Spleen (tissue), 11 donors: ENCODE data around the gene ZYG11B. TPM values are rescaled to one million over a fixed set of nuclear protein-coding genes. Genes with fewer than 3 reads are reported as not detected.
"Not testable (repeated sequence)": the region's sequence is repeated elsewhere in the genome, so short reads cannot be mapped to it uniquely, and the experiment has no call there.

Experiments
- DNase-seq: peaks from one replicate; pipeline ENCODE4 v3.0.0-alpha.2; 2020
- H3K27ac ChIP-seq, 8 donors: fragments of 200-600 bp; sonication (generic) in 7 of 8; 1 replicate in 4 of 8; 2 replicates in 4 of 8; pipeline versions ENCODE4 v1.5.0 to v1.8.0; 2016 to 2021; ENCODE audit warnings: inconsistent platforms in 4 of 8, mild to moderate bottlenecking in 4 of 8, moderate library complexity in 1 of 8
- H3K27me3 ChIP-seq, 7 donors: fragments of 200-600 bp; sonication (generic) in 6 of 7; replicated peaks in 1 of 7; 1 replicate in 4 of 7; 2 replicates in 3 of 7; pipeline versions ENCODE4 v1.5.0 to v1.8.0; 2016 to 2021; ENCODE audit warnings: inconsistent platforms in 3 of 7, mild to moderate bottlenecking in 1 of 7
- H3K36me3 ChIP-seq, 6 donors: fragments of 200-600 bp; sonication (generic) in 5 of 6; 1 replicate in 4 of 6; 2 replicates in 2 of 6; pipeline versions ENCODE4 v1.5.0 to v1.8.0; 2016 to 2021; ENCODE audit warnings: inconsistent platforms in 2 of 6
- H3K4me1 ChIP-seq, 6 donors: fragments of 200-600 bp; sonication (generic) in 5 of 6; 1 replicate in 3 of 6; 2 replicates in 3 of 6; pipeline versions ENCODE4 v1.5.0 to v1.8.0; 2016 to 2021; ENCODE audit warnings: inconsistent platforms in 3 of 6
- H3K4me3 ChIP-seq, 8 donors: fragments of 200-600 bp; sonication (generic) in 7 of 8; 1 replicate in 4 of 8; 2 replicates in 4 of 8; pipeline versions ENCODE4 v1.5.0 to v1.8.0; 2016 to 2021; ENCODE audit warnings: inconsistent platforms in 4 of 8, mild to moderate bottlenecking in 4 of 8, moderate library complexity in 2 of 8
- H3K9me3 ChIP-seq, 8 donors: fragments of 200-600 bp; sonication (generic) in 7 of 8; 1 replicate in 4 of 8; 2 replicates in 4 of 8; pipeline versions ENCODE4 v1.5.0 to v1.8.0; 2016 to 2021; ENCODE audit warnings: inconsistent platforms in 4 of 8
- CTCF ChIP-seq, 11 experiments: fragments of 200-600 bp in 7 of 11; fragments of 450-650 bp in 4 of 11; sonication (generic) in 4 of 11; IDR thresholded peaks in 8 of 11; conservative IDR thresholded peaks in 3 of 11; 1 replicate in 7 of 11; 2 replicates in 4 of 11; pipeline versions ENCODE4 v1.4.0 to v1.8.0; 2016 to 2021; ENCODE audit warnings: antibody characterized with exemption in 11 of 11, inconsistent platforms in 4 of 11, mild to moderate bottlenecking in 1 of 11
- POLR2A ChIP-seq, 3 donors: fragments of 450-650 bp; IDR thresholded peaks; one replicate each; pipeline ENCODE4 v1.5.1; 2017; ENCODE audit warnings: antibody characterized with exemption in 3 of 3, mild to moderate bottlenecking in 1 of 3
- POLR2AphosphoS5 ChIP-seq, 3 donors: sonication (generic); formaldehyde crosslinking; IDR thresholded peaks; one replicate each; pipeline ENCODE4 v1.5.1; 2017; ENCODE audit warnings: antibody characterized with exemption in 3 of 3
- WGBS, 5 donors: extraction: QIAGEN DNeasy Blood & Tissue Kit in 3 of 5; methylation state at CpG; one replicate each; pipeline versions ENCODE4 v1.1.5 to v1.1.7; 2013 to 2018; 5-methylcytosine and 5-hydroxymethylcytosine counted together
- intact Hi-C: fragments of 100-400 bp; cut with DNase I; formaldehyde crosslinking; loops from one replicate; pipeline ENCODE4 v1.15.0; 2023; ENCODE audit warnings: low total_unique reads
- polyA plus RNA-seq, 3 donors: library from polyadenylated mRNA; stranded (reverse); fragments of 200-250 nt; gene quantifications; one replicate each; pipeline ENCODE4 v1.2.1, GENCODE V29; 2013
- total RNA-seq, 7 donors: library from RNA; depleted of rRNA in 3 of 7; stranded (reverse); fragments of >200 nt in 3 of 7; fragmentation: NEBNext Ultra II Directional in 4 of 7; extraction: Animal tissue kit (Norgen Biotek cat#: 25700) in 4 of 7; gene quantifications; one replicate each; pipeline versions ENCODE4 v1.1.0 to v1.2.1, GENCODE V29; 2016 to 2021
- donor health status: healthy with polysubstance abuse.
- donor health status: DM: no; HTN: no; CAD: no; lungs with moderate emphysema.
- donor health status: DM: no; HTN: no; CAD: no.
- donor health status: Bipolar disorder and iron deficiency.
- donor health status: healthy.
- donor health status: DM: no; HTN: no; CAD: no.
- donor health status: DM: yes; HTN: yes; CAD: no.

ZYG11B gene
- total and polyA plus RNA-seq, 10 donors, result 3.0 to 35.5 (median 21.9) TPM

- no peak for DNase-seq
- no peak overlapping the region for H3K27ac ChIP-seq
- intact Hi-C loops, result no loop called here
- no peaks in the 10 kb centered on the region for H3K27me3 ChIP-seq
- H3K4me3 ChIP-seq, result no peak overlapping the region
- TF ChIP-seq CTCF (IDR thresholded peaks at IDR 0.05 in 8 of 11, conservative IDR thresholded peaks at IDR 0.05 in 3 of 11), result no peak
- TF ChIP-seq POLR2A (IDR thresholded peaks at IDR 0.05), result no peak
- TF ChIP-seq POLR2AphosphoS5 (IDR thresholded peaks at IDR 0.05), result no peak
- no peaks in the 10 kb centered on the region for H3K4me1 ChIP-seq
- peaks cover 3 to 83% (median 25%) of the 10 kb centered on the region in 6 donors for H3K36me3 ChIP-seq
- no peaks in the 10 kb centered on the region for H3K9me3 ChIP-seq
Measured at GRCh38 chr1:52801011-52801410, 74.8 kb downstream of the ZYG11B start.

- H3K27ac ChIP-seq, DNase-seq, H3K4me1 ChIP-seq, H3K27me3 ChIP-seq, intact Hi-C loops, H3K9me3 ChIP-seq, H3K4me3 ChIP-seq: not testable (repeated sequence)
- peaks cover 0 to 89% (median 15%) of the 10 kb centered on the region in 6 donors for H3K36me3 ChIP-seq
- WGBS, 5 donors, result 93 to 100% (median 99%) methylated on average over 3 of the region's 3 CpGs
Measured at GRCh38 chr1:52804083-52804482, 77.8 kb downstream of the ZYG11B start.

- WGBS, 5 donors, result 80 to 98% (median 93%) methylated on average over 2 of the region's 2 CpGs
- Histone ChIP-seq H3K4me3 (no peak overlapping the region), H3K36me3 (peaks cover 0 to 100% (median 57%) of the 10 kb centered on the region in 6 donors), H3K27ac (no peak overlapping the region), H3K27me3 (no peaks in the 10 kb centered on the region), H3K4me1 (no peaks in the 10 kb centered on the region), H3K9me3 (no peaks in the 10 kb centered on the region)
- intact Hi-C loops, result no loop called here
- TF ChIP-seq CTCF (IDR thresholded peaks at IDR 0.05 in 8 of 11, conservative IDR thresholded peaks at IDR 0.05 in 3 of 11) (no peak), POLR2A (IDR thresholded peaks at IDR 0.05) (no peak), POLR2AphosphoS5 (IDR thresholded peaks at IDR 0.05) (no peak)
- no peak for DNase-seq
Measured at GRCh38 chr1:52814465-52814864, 88.2 kb downstream of the ZYG11B start.

- H3K9me3 ChIP-seq, H3K27me3 ChIP-seq, H3K4me3 ChIP-seq, intact Hi-C loops, H3K27ac ChIP-seq, DNase-seq, H3K4me1 ChIP-seq: not testable (repeated sequence)
- peaks cover 4 to 85% (median 48%) of the 10 kb centered on the region in 6 donors for H3K36me3 ChIP-seq
- WGBS, 5 donors, result 95 to 100% (median 98%) methylated on average over 5 of the region's 5 CpGs
Measured at GRCh38 chr1:52820830-52821229, 94.6 kb downstream of the ZYG11B start.

- Histone ChIP-seq H3K27ac (no peak overlapping the region), H3K4me1 (no peaks in the 10 kb centered on the region), H3K27me3 (no peaks in the 10 kb centered on the region), H3K36me3 (peaks cover 4 to 34% (median 10%) of the 10 kb centered on the region in 6 donors), H3K4me3 (no peak overlapping the region), H3K9me3 (no peaks in the 10 kb centered on the region)
- TF ChIP-seq POLR2A (IDR thresholded peaks at IDR 0.05) (no peak), POLR2AphosphoS5 (IDR thresholded peaks at IDR 0.05) (no peak), CTCF (IDR thresholded peaks at IDR 0.05 in 8 of 11, conservative IDR thresholded peaks at IDR 0.05 in 3 of 11) (no peak)
- 23 to 46% (median 38%) methylated on average over 1 of the region's 1 CpG for WGBS, 5 donors
- intact Hi-C loops, result no loop called here
- no peak for DNase-seq
Measured at GRCh38 chr1:52825868-52826267, 99.6 kb downstream of the ZYG11B start.
